ENCODE measurements around the gene TP53I11. TPM values are rescaled to one million over a fixed set of nuclear protein-coding genes. Genes with fewer than 3 reads are reported as not detected.

Gene TP53I11
- total RNA-seq, 1 donor from 2014 or later = 83.6 TPM

DNA sequence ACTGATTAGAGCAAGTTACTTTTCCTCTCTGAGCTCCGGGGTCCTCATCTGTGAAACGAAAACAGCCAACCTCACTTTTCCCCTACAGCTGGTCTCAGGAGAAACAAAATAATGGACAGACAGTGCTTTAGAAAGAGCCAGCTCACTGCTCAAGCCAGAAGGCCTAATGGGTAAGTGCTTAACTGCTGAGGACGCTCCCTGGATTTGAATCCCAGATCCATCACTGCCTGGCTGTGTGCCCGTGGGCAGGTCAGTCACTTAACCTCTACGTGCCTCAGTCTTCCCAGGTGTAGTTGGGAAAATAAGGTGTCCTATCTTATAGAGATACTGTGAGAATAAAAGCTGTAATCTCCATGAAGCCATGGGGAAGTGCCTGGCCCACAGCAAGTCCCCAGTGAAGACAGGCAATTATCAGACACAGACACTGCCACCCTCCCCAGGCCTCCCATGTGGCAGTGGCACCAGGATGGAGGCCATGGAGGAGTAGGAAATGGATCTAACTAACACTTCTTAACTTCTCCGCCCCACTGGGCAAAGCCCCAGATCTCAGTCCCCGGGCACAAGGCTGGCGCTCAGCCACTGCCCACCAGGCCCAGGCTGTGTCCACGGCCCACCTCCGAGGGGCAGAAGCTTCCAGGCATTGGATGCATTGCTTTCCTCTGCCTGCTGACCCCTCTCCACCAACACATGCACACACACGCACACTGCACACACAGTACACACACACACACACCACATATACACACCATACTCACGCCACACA lies 9.2 kb downstream of the TP53I11 start:
- no peak for DNase-seq (ENCODE audit: low read depth, low spot score)
- peak overlapping the region; percentile 14 for H3K4me3 Mint-ChIP-seq
- peaks cover 8% of the 10 kb centered on the region for H3K36me3 Mint-ChIP-seq (ENCODE audit: low read depth)
- no peaks in the 10 kb centered on the region for H3K9me3 Mint-ChIP-seq
- TF ChIP-seq, protein P1, sequence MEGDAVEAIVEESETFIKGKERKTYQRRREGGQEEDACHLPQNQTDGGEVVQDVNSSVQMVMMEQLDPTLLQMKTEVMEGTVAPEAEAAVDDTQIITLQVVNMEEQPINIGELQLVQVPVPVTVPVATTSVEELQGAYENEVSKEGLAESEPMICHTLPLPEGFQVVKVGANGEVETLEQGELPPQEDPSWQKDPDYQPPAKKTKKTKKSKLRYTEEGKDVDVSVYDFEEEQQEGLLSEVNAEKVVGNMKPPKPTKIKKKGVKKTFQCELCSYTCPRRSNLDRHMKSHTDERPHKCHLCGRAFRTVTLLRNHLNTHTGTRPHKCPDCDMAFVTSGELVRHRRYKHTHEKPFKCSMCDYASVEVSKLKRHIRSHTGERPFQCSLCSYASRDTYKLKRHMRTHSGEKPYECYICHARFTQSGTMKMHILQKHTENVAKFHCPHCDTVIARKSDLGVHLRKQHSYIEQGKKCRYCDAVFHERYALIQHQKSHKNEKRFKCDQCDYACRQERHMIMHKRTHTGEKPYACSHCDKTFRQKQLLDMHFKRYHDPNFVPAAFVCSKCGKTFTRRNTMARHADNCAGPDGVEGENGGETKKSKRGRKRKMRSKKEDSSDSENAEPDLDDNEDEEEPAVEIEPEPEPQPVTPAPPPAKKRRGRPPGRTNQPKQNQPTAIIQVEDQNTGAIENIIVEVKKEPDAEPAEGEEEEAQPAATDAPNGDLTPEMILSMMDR (conservative IDR thresholded peaks at IDR 0.05) = no peak
- peak overlapping the region; percentile 51 for H3K27ac Mint-ChIP-seq (ENCODE audit: unreplicated experiment)
- peaks cover 50% of the 10 kb centered on the region for H3K4me1 Mint-ChIP-seq
- H3K27me3 Mint-ChIP-seq (ENCODE audit: low read depth) = peaks cover under 1% of the 10 kb centered on the region

DNA sequence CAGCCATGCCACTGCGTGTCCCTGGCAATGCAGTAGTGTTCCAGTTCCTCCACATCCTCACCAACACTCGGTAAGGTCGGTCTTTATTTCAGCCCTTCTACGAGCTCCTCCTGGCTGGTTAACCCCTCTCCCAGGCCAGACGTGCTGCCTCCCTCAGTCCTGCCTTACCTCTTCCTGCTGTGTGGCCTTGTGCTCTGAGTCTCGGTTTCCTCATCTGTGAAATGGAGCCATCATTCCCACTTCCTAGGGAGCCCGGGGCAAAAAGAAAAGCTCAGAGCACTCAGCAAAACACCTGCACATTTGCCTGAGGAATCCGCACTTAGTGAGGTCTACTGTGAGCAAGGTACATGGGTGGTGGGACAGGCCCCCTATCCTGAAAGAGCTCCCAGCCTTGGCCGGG lies 9.8 kb downstream of the TP53I11 start:
- Mint-ChIP-seq H3K36me3 (ENCODE audit: low read depth) (peaks cover 6% of the 10 kb centered on the region), H3K4me1 (peaks cover 48% of the 10 kb centered on the region), H3K27me3 (ENCODE audit: low read depth) (peaks cover 3% of the 10 kb centered on the region), H3K9me3 (no peaks in the 10 kb centered on the region), H3K4me3 (no peak overlapping the region), H3K27ac (ENCODE audit: unreplicated experiment) (no peak overlapping the region)
- no peak for DNase-seq (ENCODE audit: low read depth, low spot score)
- TF ChIP-seq, protein P1 (conservative IDR thresholded peaks at IDR 0.05) = no peak

DNA sequence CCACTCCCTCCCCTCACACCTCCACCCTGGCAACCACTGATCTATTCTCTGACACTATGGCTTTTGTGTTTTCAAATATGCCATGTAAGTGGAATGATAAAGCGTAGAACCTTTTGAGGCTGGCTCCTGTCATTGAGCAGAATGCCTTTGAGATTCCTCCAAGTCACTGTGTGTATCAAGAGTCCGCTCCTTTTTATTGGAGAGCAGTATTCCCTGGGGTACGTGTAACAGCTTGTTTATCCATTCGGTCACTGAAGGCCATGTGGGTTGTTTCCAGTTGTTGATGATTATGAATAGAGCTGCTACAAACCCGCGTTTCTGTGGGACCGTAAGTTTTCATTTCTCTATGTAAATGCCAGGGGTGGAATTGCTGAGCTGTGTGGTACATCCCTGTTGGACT lies 10.3 kb downstream of the TP53I11 start:
- peaks cover 3% of the 10 kb centered on the region for H3K27me3 Mint-ChIP-seq (ENCODE audit: low read depth)
- no peak for DNase-seq (ENCODE audit: low read depth, low spot score)
- H3K27ac Mint-ChIP-seq (ENCODE audit: unreplicated experiment) = peak overlapping the region; percentile 29
- peak overlapping the region; percentile 68 for H3K4me3 Mint-ChIP-seq
- H3K36me3 Mint-ChIP-seq (ENCODE audit: low read depth) = peaks cover 6% of the 10 kb centered on the region
- no peaks in the 10 kb centered on the region for H3K9me3 Mint-ChIP-seq
- peaks cover 44% of the 10 kb centered on the region for H3K4me1 Mint-ChIP-seq
- TF ChIP-seq, protein P1 (conservative IDR thresholded peaks at IDR 0.05) = no peak

DNA sequence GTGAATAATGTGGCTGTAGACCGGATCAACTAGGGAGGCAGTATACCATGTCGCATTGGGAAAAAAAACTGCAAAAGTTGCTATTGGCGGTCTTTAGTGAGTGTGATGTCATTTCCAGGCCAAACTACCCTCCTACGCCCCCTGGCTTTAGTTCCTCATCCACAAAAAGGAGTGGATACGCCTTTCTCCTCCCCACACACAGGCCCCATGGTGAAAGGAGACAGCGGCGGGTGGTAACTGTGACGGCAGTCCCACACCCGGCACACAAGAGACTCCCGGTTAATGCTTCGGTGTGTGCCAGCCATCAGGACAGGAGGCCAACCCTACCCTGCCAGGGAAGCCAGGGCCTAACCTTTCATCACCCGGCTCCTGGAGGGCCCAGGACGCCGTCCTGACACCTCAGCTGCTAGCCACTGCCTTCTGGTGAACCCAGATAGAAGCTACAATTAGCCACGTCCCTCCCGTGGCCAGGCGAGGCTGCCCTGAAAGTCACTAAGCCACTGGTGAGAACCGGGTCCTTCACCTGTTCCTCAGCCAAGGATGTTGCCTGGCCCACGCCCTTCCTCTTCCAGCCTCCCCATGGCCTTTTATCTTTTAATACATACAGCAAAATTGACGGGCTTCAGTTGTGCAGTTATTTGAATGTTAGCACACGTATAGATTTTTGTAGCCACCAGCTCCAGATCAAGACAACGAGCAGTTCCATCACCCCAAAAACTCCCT lies 10.8 kb downstream of the TP53I11 start:
- TF ChIP-seq, protein P1 (conservative IDR thresholded peaks at IDR 0.05) = no peak
- H3K9me3 Mint-ChIP-seq = no peaks in the 10 kb centered on the region
- DNase-seq (ENCODE audit: low read depth, low spot score) = peak; percentile 26

DNA sequence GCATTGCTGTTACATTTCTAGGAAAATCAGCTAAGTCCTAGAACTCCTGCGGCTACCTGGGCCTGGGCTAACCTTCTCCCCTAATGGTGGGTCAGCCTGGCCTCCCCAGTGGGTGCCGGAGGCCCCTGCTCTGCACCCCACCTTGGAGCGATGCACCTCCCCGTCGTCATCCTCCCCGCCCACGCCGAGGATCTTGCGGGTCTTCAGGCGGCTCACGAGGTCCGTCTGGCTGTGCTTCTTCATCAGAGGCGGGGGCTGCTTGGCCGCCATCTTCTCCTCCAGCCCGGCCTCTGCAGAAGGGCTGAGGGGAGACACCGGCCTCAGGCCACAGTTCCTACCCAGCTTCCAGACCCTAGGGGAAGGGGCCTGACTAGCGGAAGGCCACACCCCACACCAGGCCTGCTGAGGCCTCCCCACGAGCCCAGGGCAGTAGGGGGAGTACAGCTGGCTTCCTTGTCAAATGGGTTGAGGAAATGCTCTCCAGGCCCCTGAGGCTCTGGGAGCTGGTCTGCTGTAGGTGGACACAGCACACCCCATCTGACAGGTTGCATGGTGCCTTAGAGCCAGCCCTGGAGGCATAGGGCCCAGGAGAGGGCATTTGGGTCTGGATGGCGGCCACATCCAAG lies 12.5 kb downstream of the TP53I11 start:
- TF ChIP-seq, protein P1 (conservative IDR thresholded peaks at IDR 0.05) = no peak
- Mint-ChIP-seq H3K36me3 (ENCODE audit: low read depth) (peaks cover 4% of the 10 kb centered on the region), H3K4me3 (no peak overlapping the region), H3K9me3 (no peaks in the 10 kb centered on the region), H3K4me1 (peaks cover 22% of the 10 kb centered on the region), H3K27me3 (ENCODE audit: low read depth) (peaks cover 6% of the 10 kb centered on the region), H3K27ac (ENCODE audit: unreplicated experiment) (no peak overlapping the region)
- DNase-seq (ENCODE audit: low read depth, low spot score) = no peak

More for the DNA sequence above, 10.8 kb downstream of the TP53I11 start:
- H3K27me3 Mint-ChIP-seq (ENCODE audit: low read depth) = peaks cover 3% of the 10 kb centered on the region
- H3K36me3 Mint-ChIP-seq (ENCODE audit: low read depth) = peaks cover 6% of the 10 kb centered on the region
- H3K4me3 Mint-ChIP-seq = peak overlapping the region; percentile 68
- peak overlapping the region; percentile 29 for H3K27ac Mint-ChIP-seq (ENCODE audit: unreplicated experiment)
- H3K4me1 Mint-ChIP-seq = peaks cover 38% of the 10 kb centered on the region
